ENCODE measurements around the gene BRIP1.
"Not testable (repeated sequence)": the region's sequence is repeated elsewhere in the genome, so short reads cannot be mapped to it uniquely, and the experiment has no call there.

Gene BRIP1

GRCh38 chr17:61867033-61867432, 3.7 kb upstream of the BRIP1 start:
- DNase-seq (ENCODE audit: low read depth in 4 of 4, low spot score in 1 of 4) = no peak

GRCh38 chr17:61863801-61864126, 436 bp upstream of the BRIP1 start:
- DNase-seq (ENCODE audit: low read depth in 4 of 4, low spot score in 1 of 4) = no peak

- DNase-seq (ENCODE audit: low read depth in 4 of 4, low spot score in 1 of 4) = no peak
Measured at GRCh38 chr17:61862105-61862574, 1.2 kb downstream of the BRIP1 start.

- DNase-seq (ENCODE audit: low read depth in 4 of 4, low spot score in 1 of 4) = not testable (repeated sequence)
Measured at GRCh38 chr17:61860397-61860796, 2.9 kb downstream of the BRIP1 start.

- DNase-seq (ENCODE audit: low read depth in 4 of 4, low spot score in 1 of 4) = no peak
Measured at GRCh38 chr17:61856035-61856434, 7.3 kb downstream of the BRIP1 start.

GRCh38 chr17:61852857-61853256, 10.5 kb downstream of the BRIP1 start:
- DNase-seq (ENCODE audit: low read depth in 4 of 4, low spot score in 1 of 4) = no peak

- DNase-seq (ENCODE audit: low read depth in 4 of 4, low spot score in 1 of 4) = no peak
Measured at GRCh38 chr17:61849674-61850073, 13.7 kb downstream of the BRIP1 start.

- no peak for DNase-seq (ENCODE audit: low read depth in 4 of 4, low spot score in 1 of 4)
Measured at GRCh38 chr17:61848896-61849295, 14.4 kb downstream of the BRIP1 start.

- DNase-seq (ENCODE audit: low read depth in 4 of 4, low spot score in 1 of 4) = no peak
Measured at GRCh38 chr17:61848247-61848646, 15.1 kb downstream of the BRIP1 start.

GRCh38 chr17:61847659-61848058, 15.7 kb downstream of the BRIP1 start:
- DNase-seq (ENCODE audit: low read depth in 4 of 4, low spot score in 1 of 4) = no peak

GRCh38 chr17:61846761-61847375, 16.5 kb downstream of the BRIP1 start:
- no peak for DNase-seq (ENCODE audit: low read depth in 4 of 4, low spot score in 1 of 4)

GRCh38 chr17:61846088-61846487, 17.2 kb downstream of the BRIP1 start:
- DNase-seq (ENCODE audit: low read depth in 4 of 4, low spot score in 1 of 4) = no peak

GRCh38 chr17:61843435-61843834, 19.9 kb downstream of the BRIP1 start:
- DNase-seq (ENCODE audit: low read depth in 4 of 4, low spot score in 1 of 4) = no peak

- no peak for DNase-seq (ENCODE audit: low read depth in 4 of 4, low spot score in 1 of 4)
Measured at GRCh38 chr17:61842899-61843298, 20.4 kb downstream of the BRIP1 start.

GRCh38 chr17:61839300-61839786, 24.0 kb downstream of the BRIP1 start:
- no peak for DNase-seq (ENCODE audit: low read depth in 4 of 4, low spot score in 1 of 4)

- peak; percentile 7 to 36 (median 10) for DNase-seq (ENCODE audit: low read depth in 4 of 4, low spot score in 1 of 4)
Measured at GRCh38 chr17:61837175-61838051, 25.9 kb downstream of the BRIP1 start.

GRCh38 chr17:61836266-61837174, 26.8 kb downstream of the BRIP1 start:
- DNase-seq (ENCODE audit: low read depth in 4 of 4, low spot score in 1 of 4) = no peak

GRCh38 chr17:61835606-61836005, 27.7 kb downstream of the BRIP1 start:
- no peak for DNase-seq (ENCODE audit: low read depth in 4 of 4, low spot score in 1 of 4)

GRCh38 chr17:61834610-61835009, 28.7 kb downstream of the BRIP1 start:
- no peak for DNase-seq (ENCODE audit: low read depth in 4 of 4, low spot score in 1 of 4)

- DNase-seq (ENCODE audit: low read depth in 4 of 4, low spot score in 1 of 4) = no peak
Measured at GRCh38 chr17:61833536-61834193, 29.7 kb downstream of the BRIP1 start.

- DNase-seq (ENCODE audit: low read depth in 4 of 4, low spot score in 1 of 4) = no peak
Measured at GRCh38 chr17:61832463-61832862, 30.9 kb downstream of the BRIP1 start.
